HG02943 (cell line): ENCODE results near the gene XRCC5.
"Not testable (repeated sequence)": the region's sequence is repeated elsewhere in the genome, so short reads cannot be mapped to it uniquely, and the experiment has no call there.

Source experiments
- ATAC-seq: cut with Tn5 transposase; IDR thresholded peaks from one replicate; pipeline ENCODE4 v1.9.1; 2021; ENCODE audit warnings: mild to moderate bottlenecking, low read depth, moderate library complexity; ENCODE audit not compliant: unreplicated experiment

The XRCC5 gene

DNA sequence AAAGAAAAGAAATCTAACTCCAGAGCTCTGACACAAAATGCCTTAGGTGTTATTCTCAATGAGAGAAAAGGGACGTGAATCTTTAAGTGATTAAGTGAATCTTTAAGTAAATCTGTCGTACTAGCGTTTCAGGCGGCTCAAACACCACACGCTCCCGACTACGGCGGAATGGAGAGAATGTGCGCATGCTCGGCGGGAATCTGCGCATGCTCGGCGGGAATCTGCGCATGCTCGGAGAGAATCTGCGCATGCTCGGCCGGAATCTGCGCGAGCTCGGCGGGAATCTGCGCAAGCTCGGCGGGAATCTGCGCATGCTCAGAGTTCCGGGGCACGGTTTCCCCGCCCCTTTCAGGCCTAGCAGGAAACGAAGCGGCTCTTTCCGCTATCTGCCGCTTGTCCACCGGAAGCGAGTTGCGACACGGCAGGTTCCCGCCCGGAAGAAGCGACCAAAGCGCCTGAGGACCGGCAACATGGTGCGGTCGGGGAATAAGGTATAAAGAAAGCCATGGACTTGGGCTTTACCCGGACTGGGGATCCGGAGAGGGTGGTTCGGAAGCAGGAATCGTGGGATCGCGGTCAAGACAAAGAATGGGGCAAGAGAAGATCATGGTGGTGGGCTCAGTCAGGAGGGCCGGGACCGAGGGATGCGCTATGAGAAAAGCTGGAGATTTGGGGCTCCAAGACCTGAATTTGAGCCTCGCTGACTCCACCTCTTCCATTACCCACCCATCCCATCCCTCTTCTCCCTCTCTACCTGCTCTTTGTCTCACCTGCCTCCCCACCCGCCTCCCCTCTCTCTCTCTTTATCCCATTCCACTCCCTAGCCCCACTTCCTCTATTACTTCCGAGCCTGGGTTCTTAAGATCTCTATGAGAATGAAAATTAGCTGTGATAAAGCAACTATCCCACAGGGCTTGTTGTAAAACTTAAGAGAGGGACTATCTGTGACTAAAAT lies at the start of gene XRCC5:
Gene XRCC5, plus strand, starts transcription at position 382 of the 955 bp plus-strand sequence. Its CDS starts 89 bp downstream, at position 471.
- ATAC-seq: peak; percentile 48

DNA sequence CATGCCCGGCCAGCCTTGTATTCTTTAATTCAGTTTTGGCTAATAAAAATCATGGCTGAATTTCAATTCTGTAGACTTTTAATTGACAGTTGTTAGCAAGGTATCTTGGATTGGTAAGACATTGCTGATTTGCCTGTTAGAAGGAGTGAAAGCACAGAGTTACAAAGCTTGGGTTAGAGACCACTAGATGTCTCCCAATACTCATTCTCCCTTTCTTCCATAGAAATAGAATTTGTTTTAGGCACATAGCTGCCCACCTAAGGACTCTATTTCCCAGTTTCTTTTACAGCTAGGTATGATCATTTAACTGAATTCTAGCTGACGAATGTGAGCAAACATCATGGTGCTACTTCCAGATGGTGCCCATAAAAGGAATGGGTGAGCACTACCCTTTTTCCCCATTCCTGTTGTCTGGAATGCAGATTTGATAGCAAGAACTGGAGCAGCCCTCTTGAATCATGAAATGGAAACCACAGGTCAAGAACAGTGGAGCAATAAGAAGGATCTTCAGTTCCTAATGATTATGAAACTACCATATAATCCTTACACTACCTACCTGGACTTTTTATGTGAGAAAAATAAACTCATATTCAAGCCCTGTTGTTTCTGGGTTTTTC lies 45.0 kb upstream of the XRCC5 start:
- ATAC-seq: no peak

DNA sequence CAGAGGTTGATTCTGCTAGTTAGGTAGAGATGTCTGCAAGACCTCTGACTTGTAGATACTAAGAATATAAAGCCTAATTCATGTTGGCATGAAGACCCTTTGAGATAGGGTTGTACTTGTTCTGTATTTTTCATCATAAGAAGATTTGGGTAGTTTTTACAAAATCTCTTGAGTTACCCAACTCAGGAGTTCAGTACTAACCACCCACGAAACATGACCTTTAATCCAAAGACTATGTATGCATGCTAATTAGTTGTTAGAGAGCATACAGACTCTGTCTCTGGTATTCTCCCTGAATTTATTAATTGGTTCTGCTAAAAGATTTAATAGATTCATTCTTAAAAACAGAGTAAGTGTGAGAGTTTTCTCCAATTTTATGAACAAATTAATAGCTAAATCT lies 44.5 kb upstream of the XRCC5 start:
- no peak for ATAC-seq

DNA sequence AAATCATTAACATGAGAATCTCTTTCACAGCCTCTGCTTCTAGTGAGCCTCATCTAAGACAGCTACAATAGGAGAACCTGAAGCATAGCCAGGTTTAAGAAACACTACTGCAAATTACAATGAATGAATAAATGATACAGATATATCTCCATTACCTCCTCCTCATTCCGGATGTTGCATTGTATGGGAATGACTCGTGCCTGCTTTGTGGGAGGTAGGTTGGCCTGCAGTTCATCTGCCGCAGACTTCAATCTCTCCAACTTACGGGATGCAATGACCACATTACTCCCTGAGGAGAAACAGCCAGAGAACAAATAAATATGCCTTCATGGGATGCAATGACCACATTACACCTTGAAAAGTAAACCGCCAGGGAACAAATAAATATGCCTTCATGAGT lies 42.9 kb upstream of the XRCC5 start:
- no peak for ATAC-seq

DNA sequence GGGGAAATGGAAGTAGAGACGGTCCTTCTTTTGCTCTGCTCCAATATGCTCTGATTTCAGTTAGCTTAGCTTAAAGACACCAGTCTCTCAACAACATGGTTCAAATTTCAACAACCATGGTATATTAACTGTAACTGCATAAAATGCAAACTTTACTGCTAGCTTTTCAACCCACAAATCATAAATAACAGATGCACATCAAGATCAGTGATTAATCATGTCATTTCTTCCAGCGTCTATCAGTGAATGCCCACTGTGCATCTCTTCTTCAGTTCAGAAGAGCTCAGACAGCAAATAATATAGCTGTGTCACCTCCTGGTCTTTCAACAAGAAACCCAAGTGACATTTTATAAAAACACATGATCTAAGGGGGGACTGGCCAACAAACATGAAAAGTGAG lies 40.1 kb upstream of the XRCC5 start:
- no peak for ATAC-seq

DNA sequence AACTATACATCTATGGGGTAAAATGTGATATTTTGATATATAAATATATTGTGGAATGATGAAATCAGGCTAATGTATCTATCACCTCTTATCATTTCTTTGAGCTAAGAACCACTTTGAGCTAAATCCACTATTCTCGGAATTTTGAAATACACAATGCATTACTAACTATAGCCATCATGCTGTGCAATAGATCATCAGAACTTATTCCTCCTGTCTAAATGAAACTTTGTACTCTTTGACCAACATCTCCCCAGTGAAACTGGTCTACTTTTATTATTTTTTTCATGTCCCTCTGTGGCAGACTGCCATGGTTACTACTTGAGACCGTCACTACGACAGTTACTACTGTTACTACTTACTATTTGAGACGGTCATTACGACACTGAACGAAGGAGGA lies 39.0 kb upstream of the XRCC5 start:
- ATAC-seq: no peak

DNA sequence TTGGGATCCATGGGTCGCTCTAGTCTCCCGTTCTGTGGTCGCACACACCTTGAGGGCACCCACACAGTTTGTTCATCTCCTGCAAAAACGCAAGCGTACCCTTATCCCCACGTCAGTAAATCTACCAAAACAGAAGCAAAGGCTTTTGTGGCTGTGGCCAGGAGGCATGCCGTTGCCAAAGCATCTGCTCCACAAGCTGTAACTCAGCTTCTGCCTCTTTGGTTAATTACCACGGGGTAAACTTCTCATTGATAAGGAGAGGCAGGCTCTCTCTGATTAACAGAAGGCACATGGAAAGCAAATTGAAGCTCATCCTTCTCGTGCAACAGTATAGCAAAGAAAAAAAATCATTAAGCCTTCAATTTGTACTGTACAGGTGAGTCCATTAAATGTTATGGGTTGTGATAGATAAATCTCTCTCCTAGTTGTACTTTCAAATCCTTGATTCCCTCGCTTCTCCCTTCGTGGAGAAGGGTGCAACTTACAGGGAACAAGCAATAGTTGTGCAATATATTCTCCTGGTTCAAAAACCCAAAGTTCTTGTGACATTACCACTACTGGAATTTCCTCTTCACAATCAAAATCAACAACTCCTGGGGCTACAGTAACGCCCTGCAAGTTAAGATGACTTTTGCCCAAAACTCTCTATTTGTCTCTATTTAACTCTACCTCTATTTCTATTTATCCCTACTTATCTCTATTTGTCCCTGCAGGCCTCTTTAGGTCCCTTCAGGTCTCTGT lies 37.9 kb upstream of the XRCC5 start:
- ATAC-seq: no peak

DNA sequence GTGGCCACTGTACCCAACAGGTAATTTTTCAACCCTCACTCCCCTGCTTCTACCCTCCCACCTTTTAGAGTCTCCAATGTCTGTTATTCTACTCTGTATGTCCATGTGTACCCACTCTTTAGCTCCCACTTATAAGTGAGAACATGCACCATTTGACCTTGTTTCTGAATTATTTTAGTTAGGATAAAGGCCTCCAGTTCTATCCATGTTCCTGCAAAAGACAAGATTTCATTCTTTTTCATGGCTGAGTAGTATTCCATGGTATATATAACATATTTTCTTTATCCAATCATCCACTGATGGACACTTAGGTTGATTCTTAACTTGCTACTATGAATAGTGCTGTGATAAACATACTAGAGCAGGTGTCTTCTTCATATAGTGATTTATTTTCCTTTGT lies 36.7 kb upstream of the XRCC5 start:
- ATAC-seq: no peak

DNA sequence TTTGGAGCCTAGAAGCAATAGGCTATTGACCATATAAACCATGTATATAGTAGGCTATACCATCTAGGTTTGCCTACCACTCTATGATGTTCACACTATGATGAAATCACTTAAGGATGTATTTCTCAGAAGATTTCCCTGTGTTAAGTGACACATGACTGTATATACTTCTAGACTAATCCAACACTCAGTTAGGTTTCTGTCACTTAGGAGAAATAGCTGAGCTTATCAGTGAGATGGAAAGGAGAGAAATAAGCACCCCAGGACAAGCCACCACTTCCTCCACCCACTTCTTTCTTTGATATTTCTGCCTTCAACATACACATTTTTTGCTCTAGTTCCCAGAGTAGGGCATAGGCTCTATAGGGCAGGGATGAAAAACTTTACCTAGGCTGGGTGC lies 35.4 kb upstream of the XRCC5 start:
- no peak for ATAC-seq

DNA sequence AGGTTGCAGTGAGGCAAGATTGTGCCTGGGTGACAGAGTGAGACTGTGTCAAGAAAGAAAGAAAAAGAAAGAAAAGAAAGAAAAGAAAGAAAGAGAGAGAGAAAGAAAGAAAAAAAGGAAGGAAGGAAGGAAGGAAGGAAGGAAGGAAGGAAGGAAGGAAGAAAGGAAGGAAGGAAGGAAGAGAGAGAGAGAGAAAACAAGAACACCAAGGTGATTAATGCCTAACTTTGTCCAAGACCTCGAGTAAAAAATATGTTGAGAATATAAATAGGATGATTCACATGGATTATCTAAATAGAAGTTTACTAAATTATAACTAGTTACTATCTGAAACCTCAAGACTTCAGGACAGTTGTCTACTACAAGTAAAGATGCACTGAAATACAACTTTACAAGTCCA lies 34.8 kb upstream of the XRCC5 start:
- no peak for ATAC-seq

DNA sequence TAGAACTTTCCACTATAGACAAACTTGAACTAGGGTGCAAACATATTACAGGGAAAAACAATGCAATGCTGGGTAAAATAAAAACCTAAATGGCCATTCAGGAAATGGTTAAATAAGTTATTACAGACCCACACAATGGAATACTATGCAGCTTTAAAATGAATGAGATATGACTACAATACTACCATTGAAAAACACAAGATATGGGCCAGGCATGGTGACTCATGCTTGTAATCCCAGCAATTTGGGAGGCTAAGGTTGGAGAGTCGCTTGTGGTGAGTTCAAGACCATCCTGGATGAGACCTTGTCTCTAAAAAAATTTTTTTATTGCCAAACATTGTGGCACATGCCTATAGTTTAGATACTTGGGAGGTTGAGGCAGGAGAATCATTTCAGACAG lies 34.4 kb upstream of the XRCC5 start:
- no peak for ATAC-seq

DNA sequence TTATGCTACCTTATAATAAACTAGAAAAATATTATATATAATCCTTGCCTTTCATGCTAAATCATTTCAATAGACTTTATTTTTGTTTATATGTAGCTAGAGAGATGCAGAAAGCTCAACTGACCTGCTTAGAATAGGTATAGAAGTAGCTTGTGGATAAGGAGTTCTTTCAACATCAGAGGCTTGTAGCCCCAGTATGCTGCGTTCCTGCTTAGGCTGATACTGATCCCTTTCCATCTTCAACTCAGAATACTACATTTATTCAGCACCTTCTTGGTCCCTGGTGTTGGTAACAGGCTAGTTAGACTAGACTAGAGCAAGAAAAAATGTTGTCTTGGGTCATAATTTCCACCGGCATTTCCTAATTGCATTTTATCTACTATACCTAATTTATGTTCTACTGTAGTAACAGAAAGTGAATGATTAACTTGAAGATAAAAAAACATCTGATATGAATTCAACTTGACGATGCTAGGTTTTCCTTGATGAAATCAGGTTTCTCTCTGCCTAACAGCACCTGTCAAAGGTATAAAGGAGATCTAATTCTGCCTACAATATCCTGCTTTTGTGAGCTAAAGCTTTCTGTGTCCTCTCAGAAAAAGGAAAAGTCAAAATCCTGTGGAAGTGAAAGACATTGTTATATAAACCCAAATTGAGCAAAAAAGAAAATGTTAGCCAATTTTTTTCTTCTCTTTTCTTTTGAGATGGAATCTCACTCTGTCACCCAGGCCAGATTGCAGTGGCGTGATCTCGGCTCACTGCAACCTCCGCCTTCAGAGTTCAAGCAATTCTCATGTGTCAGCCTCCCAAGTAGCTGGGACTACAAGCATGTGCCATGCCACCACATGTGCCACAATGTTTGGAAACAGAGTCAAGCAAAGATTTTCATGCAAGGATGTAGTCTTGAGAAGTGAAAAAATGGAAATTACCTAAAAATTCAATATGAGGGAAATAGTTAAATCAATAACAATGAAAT lies 33.4 kb upstream of the XRCC5 start:
- no peak for ATAC-seq

DNA sequence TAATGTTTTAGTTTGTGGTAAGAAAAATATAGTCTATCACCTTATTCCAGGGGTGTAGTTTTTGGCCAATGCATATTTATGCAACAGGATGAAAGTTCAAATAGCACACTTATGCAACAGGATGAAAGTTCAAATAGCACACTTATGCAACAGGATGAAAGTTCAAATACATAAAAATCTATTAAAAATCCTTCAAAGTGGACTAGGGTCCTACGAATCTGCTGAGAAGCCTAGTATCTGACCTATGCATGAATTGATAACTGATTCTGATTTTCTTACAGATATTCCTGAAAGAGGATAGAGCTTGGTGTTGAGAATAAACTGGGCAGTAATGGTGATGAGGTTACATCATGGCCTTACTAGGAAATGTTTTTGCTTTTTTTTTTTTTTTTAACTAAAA lies 30.4 kb upstream of the XRCC5 start:
- ATAC-seq: no peak

DNA sequence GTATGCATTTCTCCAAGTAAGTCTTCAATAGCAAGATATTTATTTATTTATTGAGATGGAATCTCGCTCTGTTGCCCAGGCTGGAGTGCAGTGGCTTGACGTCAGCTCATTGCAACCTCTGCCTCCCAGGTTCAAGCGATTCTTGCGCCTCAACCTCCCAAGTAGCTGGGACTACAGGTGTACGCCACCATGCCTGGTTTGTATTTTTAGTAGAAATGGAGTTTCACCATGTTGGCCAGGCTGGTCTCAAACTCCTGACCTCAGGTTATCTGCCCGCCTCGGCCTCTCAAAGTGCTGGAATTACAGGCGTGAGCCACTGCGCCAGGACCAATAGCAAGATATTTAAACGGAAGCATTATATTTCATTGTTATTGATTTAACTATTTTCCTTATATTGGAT lies 29.1 kb upstream of the XRCC5 start:
- not testable (repeated sequence) for ATAC-seq

DNA sequence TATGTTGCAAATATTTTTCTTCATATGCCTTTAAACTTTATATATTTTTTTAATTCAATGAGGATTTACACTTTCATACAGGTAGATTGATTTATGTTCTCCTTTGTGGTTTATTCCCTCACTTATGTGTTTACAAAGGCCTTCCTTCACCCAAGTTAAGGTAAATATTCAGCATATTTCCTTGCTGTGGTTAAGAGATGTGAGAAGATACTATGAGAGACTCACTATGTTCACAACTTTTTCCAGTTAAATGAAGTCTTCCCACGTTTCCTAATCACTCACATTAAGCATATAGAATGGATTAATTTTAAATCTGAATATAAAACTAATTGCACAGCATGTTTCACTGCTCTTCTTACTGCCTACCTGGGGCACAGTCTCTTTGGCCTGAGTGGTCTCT lies 28.1 kb upstream of the XRCC5 start:
- ATAC-seq: no peak

DNA sequence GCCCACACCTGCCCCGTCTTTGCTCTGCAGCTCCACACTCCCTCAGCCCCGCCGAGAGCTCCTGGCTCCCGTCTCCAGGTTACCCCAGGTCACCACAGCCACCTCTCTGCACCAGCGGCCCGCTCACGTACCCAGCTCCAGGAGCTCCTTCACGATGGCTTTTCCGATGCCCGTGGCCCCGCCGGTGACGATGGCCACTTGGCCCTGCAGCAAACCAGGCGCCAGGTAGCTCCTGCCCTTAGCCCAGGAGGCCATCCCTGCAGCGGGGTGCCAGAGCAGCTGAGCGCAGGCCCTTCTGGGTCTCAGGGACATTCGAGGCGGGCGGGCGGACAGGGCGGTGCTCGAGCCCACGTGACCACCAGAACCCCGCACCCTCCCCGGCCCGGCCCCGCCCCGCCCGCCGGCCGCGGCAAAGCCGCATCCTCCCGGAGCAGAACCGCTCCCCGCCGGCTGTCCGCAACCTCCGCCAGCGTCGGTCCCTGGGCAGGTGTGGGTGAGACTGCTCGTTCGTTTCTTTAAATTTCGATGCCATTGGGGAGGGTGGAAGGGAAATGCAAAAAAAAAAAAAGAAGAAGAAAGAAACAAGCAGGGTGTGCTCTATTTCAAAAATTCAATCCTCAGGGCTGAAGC lies 27.5 kb upstream of the XRCC5 start, which contains the start of the genes PECR and TMEM169:
Gene PECR, minus strand, starts transcription at position 323 of the 630 bp plus-strand sequence. Its CDS starts 68 bp downstream, at position 255.
Gene TMEM169, plus strand, starts transcription at position 433 of the 630 bp plus-strand sequence. CDS start 14,045 bp downstream, outside the sequence.
- peak; percentile 89 for ATAC-seq

DNA sequence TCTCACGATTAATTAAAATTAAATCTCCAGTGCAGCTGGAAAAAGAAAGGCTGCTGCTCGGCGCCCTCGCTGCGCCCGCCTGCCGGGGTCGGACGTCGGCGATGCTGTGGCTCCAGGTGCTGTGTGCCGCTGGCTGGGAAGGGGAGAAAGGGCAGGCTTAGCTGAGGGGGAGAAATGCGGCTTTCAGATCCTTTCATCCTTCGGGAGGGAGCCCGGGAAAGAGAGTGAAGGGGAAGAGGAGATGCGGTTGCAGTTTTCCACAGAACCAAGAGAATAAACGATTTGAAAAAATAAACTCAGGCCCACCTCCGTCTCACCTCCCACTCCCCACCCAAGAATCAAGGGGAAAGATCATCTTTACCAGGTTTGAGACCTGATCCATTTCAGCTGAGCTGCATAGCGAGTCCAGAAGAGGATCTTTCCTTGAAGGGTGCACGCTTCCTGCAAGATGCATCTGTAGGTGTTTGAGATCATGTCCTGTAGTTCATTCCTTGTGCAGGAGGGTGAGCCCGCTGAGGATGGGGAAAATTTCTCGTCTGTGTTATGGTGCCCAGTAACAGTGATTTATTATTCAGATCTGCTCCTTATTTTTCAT lies 26.9 kb upstream of the XRCC5 start:
- ATAC-seq: peak; percentile 24

DNA sequence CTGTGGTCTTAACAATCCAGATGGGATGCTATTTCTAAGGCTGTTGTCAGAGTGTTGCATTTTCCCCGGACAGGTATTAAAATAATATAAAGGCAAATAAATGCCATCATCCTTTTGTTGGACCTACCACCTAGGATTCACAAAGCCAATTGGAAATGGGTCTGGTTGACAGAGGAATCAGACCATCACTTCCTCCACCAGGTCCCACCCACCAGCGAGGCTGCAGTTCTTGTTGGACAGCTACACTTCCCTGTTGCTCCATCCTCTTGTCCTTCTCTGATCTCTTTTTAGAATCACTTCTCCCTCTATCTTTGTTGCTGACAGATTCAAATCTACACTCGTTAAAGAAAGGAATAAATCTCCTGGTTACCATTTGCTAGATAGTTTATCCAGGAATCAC lies 26.3 kb upstream of the XRCC5 start:
- no peak for ATAC-seq
